Measurements from ENCODE around the gene GABRR1.

GRCh38 chr6:89161326-89162046, 55.7 kb downstream of the GABRR1 start:
- no peak for TF ChIP-seq CTCF (IDR thresholded peaks at IDR 0.05; ENCODE audit: low read depth, low read length, poor library complexity, severe bottlenecking)
- no peak for TF ChIP-seq EZH2phosphoT487 (IDR thresholded peaks at IDR 0.05; ENCODE audit: borderline replicate concordance, low read length)
